HepG2 (cell line): Measurements from ENCODE around the gene MYO1G.

ENCODE experiments used
- CEBPB ChIP-seq: IDR thresholded peaks from 2 replicates; pipeline ENCODE4 v1.6.1; 2011; ENCODE audit warnings: low read depth, low read length, improper control_type of control experiment, borderline replicate concordance
- CTCF ChIP-seq: sonication (generic); formaldehyde crosslinking; IDR thresholded peaks from 2 replicates; pipeline ENCODE4 v1.5.0; 2020; ENCODE audit warnings: mild to moderate bottlenecking, missing genetic modification reagents, moderate library complexity
- EHMT2 ChIP-seq: fragments of 200-600 bp; sonication (generic); IDR thresholded peaks from 2 replicates; pipeline ENCODE4 v1.7.0; 2017; ENCODE audit warnings: antibody characterized with exemption, low read depth, low read length, borderline replicate concordance
- FOXM1 ChIP-seq: sonication (generic); formaldehyde crosslinking; IDR thresholded peaks from 2 replicates; pipeline ENCODE4 v1.5.0; 2020; ENCODE audit warnings: missing genetic modification reagents
- HIVEP1 ChIP-seq: sonication (generic); formaldehyde crosslinking; IDR thresholded peaks from 2 replicates; pipeline ENCODE4 v1.4.0; 2020; ENCODE audit warnings: mild to moderate bottlenecking, missing genetic modification reagents
- MLX ChIP-seq: IDR thresholded peaks from 2 replicates; pipeline ENCODE4 v1.6.1; 2016
- POLR2A ChIP-seq, 2 experiments: IDR thresholded peaks; 2 replicates each; pipeline ENCODE4 v1.6.1; 2011; ENCODE audit warnings: low read depth in 2 of 2, low read length in 2 of 2, mild to moderate bottlenecking in 1 of 2, moderate library complexity in 1 of 2; ENCODE audit not compliant: insufficient read depth in 1 of 2
- TARDBP ChIP-seq: sonication (generic); formaldehyde crosslinking; IDR thresholded peaks from 2 replicates; pipeline ENCODE4 v1.8.0; 2022; ENCODE audit warnings: mild to moderate bottlenecking, missing genetic modification reagents
- ZKSCAN1 ChIP-seq: fragments of 150-350 bp; IDR thresholded peaks from 2 replicates; pipeline ENCODE4 v1.6.1; 2014; ENCODE audit warnings: low read length
- ZNF274 ChIP-seq: sonication (generic); formaldehyde crosslinking; IDR thresholded peaks from 2 replicates; pipeline ENCODE4 v1.5.1; 2020; ENCODE audit warnings: mild to moderate bottlenecking, missing genetic modification reagents
- ZNF768 ChIP-seq: sonication (generic); formaldehyde crosslinking; IDR thresholded peaks from 2 replicates; pipeline ENCODE4 v1.4.0; 2020; ENCODE audit warnings: missing genetic modification reagents
- ZNF770 ChIP-seq: sonication (generic); formaldehyde crosslinking; IDR thresholded peaks from 2 replicates; pipeline ENCODE4 v1.5.0; 2020; ENCODE audit warnings: mild to moderate bottlenecking, missing genetic modification reagents

GRCh38 chr7:44983742-44984477, 5.1 kb upstream of the MYO1G start:
- no peak for TF ChIP-seq MLX (CRISPR knock-in tag)
- no peak for TF ChIP-seq ZNF768
- no peak for TF ChIP-seq CTCF (CRISPR knock-in tag)
- no peak for TF ChIP-seq TARDBP (CRISPR knock-in tag)
- TF ChIP-seq CEBPB: no peak
- no peak for TF ChIP-seq HIVEP1 (CRISPR knock-in tag)
- no peak for TF ChIP-seq EHMT2
- no peak for TF ChIP-seq ZNF770 (CRISPR knock-in tag)
- no peak for TF ChIP-seq POLR2A (IDR thresholded peaks at IDR 0.05; ENCODE audit: insufficient read depth in 1 of 2, low read depth in 2 of 2, low read length in 2 of 2)
- no peak for TF ChIP-seq ZKSCAN1
- no peak for TF ChIP-seq ZNF274 (CRISPR knock-in tag)
- TF ChIP-seq FOXM1 (CRISPR knock-in tag): no peak
